IPS-NIHi11 (cell line): ENCODE measurements around the gene FAM53B.

ENCODE experiments used
- DNase-seq: peaks from one replicate; pipeline ENCODE4 v3.0.0; 2012; ENCODE audit warnings: mixed read lengths, low spot score

The FAM53B gene

DNA sequence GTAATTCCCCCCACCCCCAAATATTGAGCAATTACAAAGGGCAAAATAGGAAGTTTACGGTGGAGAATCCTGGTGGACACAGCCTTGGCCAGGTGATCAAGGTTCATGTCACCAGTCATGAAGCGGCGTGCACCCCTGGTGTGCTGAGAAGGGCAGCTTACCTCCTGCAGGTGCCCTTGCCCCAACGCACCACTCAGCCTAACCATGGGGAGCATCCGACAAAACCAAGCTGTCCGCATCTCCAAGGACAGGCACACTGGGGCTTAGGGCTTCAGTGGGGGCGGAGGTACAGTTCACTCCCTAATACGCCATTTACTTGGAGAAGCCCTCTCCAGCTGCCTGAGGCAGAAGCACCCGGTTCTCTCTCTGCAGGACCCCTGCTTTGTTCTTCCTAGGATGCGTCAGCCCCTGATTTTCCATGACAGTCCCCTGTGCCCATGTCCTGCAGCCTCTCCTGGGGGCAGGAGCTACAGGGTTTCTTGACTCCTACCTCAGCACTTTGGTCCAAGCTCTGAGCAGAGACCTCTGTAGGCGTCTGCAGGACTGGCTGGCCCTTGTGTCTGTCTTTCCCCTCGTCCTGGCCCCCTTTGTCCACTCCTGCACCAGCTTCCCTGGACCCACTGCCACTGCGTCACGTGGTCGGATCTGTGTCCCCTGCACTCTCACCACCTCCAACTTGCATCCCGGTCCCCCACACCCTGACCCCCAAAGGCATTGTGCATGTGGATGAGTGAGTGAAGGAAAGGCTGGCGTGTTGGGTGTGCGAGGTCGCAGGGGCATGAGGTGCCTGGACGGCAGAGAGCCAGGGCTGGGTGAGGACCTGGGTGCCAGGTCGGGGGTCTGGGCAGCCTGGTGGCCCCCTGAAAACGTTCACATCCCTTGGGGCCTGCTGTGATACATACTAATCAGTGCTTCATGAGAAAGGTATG, 168.8 kb downstream of the FAM53B start:
- DNase-seq: no peak

DNA sequence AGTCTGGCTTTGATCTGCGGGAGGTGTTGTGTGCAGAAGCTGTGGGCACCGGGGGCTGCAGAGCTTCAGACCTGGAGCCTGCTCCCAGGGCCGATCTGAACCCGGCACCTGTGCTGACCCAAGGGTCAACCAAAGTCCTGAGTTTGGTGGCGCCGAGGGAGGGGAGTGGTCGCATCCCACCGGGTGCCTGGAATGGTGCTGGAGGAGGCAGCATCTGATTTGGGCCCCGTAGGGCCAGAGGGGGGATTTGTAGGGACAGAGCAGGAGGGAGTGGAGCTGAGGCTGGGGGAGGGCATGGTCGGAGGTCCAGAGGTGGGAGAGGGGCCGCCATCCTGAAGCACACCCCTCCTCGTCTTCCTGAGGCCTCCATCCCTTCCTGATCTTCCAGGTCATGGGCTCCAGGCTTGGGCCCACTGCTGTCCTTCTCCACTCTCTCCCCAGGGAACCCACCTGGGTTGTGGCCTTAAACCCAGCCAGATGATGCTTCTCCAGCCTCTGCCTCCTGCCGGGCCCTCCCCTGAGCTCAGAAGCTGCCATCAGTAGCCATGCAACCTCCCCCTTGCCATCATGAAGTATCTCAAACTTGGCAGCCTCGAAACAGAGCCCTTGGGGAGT, 169.6 kb downstream of the FAM53B start:
- no peak for DNase-seq

DNA sequence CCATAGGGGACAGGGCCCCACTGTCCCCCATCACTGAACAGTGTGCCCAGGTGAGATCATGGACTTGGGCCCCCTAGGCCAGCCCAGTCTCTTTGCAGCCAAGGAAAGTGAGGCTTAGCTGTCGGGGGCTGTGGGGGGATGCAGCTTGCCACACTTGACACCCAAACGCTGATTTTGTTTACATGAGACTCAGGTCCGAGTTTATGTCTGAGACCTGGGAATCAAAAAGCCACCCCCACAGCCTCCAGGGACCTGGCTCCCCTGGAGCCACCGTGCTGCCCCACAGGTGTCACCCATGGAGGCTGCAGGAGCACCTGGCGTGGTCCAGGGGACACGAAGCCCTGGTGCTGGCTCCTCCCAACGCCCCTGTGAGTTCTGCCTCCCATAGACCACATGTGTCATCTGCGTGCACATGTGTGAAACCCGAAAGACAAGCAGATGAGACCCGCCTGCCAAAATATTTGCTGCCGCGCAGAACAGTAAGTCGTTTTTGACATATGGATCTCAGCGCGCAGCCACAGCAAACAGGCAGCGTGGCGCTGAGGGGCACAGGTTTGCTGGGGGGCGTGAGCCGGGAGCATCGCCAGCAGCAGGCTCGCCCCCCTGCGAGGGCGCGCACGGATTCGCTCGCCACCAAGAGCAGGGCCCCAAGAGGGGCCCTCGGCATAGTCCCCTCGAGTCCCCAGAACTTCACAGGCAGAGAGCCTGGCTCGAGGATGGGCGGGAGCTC, 170.3 kb downstream of the FAM53B start:
- DNase-seq: no peak

DNA sequence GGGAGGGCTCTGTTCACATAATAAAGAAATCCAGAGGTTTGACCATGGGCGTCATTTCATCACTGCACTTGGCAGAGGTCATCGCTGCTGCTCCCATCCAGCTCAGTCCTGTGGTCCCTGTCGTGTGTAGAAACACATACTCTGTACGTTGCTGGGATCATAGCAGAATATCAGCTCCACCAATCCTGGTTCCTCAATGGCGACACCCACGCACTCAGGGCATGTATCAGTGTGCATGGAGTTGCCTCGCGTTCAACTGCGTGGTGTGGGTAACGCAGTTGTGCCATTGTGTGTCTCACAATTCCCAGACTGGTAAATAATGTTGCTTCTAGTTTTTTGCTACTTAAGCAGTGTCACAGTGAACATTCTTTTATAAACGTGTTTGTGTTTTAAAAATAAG, 171.4 kb downstream of the FAM53B start:
- no peak for DNase-seq

DNA sequence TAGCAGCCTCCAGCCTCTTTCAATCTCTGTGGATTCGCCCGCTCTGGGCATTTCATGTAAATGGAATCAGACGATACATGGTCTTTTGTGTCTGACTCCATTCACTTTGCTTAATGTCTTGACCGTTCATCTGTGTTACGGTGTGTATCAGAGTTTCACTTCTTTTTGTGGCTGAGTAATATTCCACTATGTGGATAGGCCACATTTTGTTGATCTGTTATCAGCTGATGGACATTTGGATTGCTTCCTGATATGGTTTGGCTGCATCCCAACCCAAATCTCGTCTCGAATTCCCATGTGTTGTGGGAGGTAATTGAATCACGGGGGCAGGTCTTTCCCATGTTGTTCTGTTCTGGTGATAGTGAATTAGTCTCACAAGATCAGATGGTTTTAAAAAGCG, 173.5 kb downstream of the FAM53B start:
- DNase-seq: no peak

DNA sequence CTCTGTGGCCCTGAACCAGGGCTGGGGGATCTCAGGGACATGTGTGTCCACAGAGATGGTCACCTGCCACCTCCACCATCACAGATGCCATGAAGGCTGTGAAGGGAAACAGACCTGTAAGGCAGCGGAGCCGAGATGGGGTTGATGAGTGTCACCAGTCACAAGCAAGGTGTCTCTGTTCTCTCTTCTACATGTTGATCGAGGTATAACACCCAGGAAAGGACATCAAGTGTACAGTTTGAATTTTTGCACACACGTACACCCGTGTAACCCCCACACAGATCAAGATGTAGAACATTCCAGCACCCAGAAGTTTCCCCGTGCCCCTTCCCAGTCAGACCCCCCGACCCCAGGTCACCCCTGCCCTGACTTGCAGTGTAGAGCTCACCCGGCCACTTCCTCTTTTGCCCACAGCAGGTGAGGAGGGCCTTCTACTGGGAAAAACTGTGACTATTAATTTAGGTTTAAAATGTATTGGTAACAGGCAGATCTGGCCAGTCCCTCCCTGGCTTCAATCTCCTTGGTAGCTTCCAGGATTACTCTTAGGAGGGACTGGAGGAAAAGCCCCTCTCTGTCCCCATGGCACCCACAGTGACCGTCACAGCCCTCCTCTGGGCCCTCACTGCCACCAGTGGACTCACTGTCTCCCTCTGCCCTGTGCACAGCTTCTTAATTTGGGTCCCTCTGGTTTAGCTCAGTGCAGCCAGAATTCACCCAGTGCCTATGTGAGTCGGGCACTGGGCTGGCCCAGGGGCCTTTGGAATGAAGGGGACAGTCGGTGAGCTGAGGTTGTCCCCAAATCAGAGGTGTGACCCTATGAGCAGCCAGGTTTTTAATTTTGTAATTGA, 174.3 kb downstream of the FAM53B start:
- DNase-seq: no peak
